GM12875 (cell line): Measurements from ENCODE around the gene LACTBL1.

Experiments
- H3K4me3 ChIP-seq: one replicate; pipeline ENCODE4 v1.5.1; 2011; ENCODE audit warnings: low read depth, low read length, control low read depth
- TF ChIP-seq, protein P1 (sequence below): IDR thresholded peaks from 2 replicates; pipeline ENCODE4 v1.5.1; 2011; ENCODE audit warnings: low read depth, mild to moderate bottlenecking, control low read depth, inconsistent platforms, low read length, moderate library complexity, borderline replicate concordance; ENCODE audit not compliant: insufficient read depth

The LACTBL1 gene

GRCh38 chr1:22959545-22960360 is 12.9 kb downstream of the LACTBL1 start:
- TF ChIP-seq, protein P1, sequence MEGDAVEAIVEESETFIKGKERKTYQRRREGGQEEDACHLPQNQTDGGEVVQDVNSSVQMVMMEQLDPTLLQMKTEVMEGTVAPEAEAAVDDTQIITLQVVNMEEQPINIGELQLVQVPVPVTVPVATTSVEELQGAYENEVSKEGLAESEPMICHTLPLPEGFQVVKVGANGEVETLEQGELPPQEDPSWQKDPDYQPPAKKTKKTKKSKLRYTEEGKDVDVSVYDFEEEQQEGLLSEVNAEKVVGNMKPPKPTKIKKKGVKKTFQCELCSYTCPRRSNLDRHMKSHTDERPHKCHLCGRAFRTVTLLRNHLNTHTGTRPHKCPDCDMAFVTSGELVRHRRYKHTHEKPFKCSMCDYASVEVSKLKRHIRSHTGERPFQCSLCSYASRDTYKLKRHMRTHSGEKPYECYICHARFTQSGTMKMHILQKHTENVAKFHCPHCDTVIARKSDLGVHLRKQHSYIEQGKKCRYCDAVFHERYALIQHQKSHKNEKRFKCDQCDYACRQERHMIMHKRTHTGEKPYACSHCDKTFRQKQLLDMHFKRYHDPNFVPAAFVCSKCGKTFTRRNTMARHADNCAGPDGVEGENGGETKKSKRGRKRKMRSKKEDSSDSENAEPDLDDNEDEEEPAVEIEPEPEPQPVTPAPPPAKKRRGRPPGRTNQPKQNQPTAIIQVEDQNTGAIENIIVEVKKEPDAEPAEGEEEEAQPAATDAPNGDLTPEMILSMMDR, result no peak
- H3K4me3 ChIP-seq, result no peak overlapping the region

DNA sequence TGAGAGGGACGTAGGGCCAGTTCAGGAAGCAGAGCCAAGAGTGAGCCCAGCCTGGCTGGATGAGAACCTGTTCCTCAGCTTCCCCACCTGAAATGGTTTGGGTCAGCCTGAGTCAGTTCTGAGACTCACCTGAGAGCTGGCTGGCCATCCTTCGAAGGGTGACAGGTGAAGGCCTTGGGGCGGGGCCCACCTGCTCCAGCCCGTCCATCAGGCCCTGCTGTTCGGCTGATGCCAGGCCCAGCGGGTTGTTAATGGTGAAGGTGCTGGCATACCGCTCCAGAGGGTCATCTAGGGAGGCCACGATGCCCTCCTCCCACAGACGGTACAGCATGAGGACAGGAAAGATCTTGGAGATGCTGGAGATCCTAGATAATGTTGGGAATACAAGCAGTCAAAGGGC is 14.1 kb downstream of the LACTBL1 start:
- TF ChIP-seq, protein P1, result no peak
- H3K4me3 ChIP-seq, result no peak overlapping the region

- TF ChIP-seq, protein P1, result no peak
- no peak overlapping the region for H3K4me3 ChIP-seq
These were observed 15.6 kb downstream of the LACTBL1 start for GRCh38 chr1:22957066-22957465.

DNA sequence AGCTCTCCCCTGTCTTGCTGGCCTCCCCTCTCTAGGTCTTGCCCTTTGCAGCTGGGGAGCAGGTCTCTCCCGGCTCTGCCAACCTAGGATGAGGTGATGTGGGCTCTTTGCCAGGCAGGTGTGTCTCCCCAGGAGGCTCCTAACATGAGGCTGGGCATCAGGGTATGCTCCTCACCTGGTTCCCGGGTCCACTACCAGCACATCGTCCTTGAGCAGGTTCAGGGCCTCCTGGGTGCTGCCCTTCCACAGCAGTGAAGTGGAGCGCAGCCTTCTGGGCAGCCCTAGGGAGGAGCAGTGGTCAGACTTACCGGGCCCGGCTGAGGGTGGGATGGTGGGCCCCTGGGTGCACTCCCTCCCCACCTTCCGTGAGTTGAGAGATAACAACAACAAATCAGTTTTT is 17.5 kb downstream of the LACTBL1 start:
- TF ChIP-seq, protein P1, result no peak
- no peak overlapping the region for H3K4me3 ChIP-seq

- TF ChIP-seq, protein P1, result no peak
- no peak overlapping the region for H3K4me3 ChIP-seq
These were observed 18.9 kb downstream of the LACTBL1 start for GRCh38 chr1:22953740-22954141.

- TF ChIP-seq, protein P1, result no peak
- H3K4me3 ChIP-seq, result no peak overlapping the region
These were observed 19.5 kb downstream of the LACTBL1 start for GRCh38 chr1:22953057-22953739.

- no peak overlapping the region for H3K4me3 ChIP-seq
These were observed 20.0 kb downstream of the LACTBL1 start for GRCh38 chr1:22952694-22953056.

More at GRCh38 chr1:22952694-22953056, 20.0 kb downstream of the LACTBL1 start:
- TF ChIP-seq, protein P1, result no peak
